ENCODE data around the gene RPS6KB2.
A peak's percentile ranks its signal among the peaks of the same experiment; 100 is the strongest.
"Not testable (repeated sequence)": the region's sequence is repeated elsewhere in the genome, so short reads cannot be mapped to it uniquely, and the experiment has no call there.

RPS6KB2 gene

DNA sequence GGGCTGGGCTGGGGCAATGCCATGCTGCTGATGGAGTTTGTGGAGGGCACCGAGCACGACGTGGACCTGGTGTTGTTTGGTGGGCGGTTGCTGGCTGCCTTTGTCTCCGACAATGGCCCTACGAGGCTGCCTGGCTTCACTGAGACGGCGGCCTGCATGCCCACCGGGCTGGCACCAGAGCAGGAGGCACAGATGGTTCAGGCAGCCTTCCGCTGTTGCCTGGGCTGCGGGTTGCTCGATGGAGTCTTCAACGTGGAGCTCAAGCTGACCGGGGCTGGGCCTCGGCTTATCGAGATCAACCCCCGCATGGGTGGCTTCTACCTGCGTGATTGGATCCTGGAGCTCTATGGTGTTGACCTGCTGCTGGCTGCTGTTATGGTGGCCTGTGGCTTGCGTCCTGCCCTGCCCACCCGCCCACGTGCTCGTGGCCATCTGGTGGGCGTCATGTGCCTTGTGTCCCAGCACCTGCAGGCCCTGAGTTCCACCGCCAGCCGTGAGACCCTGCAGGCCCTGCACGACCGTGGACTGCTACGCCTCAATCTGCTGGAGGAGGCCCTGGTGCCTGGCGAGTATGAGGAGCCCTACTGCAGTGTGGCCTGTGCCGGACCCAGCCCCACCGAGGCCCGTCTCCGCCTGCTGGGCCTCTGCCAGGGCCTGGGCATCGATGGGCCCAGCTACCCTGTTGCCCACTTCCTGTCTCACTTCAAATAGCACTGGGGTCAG, 4.2 kb upstream of the RPS6KB2 start:
- no peak for DNase-seq (ENCODE audit: low spot score)
- no peak overlapping the region for H3K4me3 ChIP-seq
- no peak overlapping the region for H3K27ac ChIP-seq
- TF ChIP-seq, protein P1, sequence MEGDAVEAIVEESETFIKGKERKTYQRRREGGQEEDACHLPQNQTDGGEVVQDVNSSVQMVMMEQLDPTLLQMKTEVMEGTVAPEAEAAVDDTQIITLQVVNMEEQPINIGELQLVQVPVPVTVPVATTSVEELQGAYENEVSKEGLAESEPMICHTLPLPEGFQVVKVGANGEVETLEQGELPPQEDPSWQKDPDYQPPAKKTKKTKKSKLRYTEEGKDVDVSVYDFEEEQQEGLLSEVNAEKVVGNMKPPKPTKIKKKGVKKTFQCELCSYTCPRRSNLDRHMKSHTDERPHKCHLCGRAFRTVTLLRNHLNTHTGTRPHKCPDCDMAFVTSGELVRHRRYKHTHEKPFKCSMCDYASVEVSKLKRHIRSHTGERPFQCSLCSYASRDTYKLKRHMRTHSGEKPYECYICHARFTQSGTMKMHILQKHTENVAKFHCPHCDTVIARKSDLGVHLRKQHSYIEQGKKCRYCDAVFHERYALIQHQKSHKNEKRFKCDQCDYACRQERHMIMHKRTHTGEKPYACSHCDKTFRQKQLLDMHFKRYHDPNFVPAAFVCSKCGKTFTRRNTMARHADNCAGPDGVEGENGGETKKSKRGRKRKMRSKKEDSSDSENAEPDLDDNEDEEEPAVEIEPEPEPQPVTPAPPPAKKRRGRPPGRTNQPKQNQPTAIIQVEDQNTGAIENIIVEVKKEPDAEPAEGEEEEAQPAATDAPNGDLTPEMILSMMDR (IDR thresholded peaks at IDR 0.05) = no peak

DNA sequence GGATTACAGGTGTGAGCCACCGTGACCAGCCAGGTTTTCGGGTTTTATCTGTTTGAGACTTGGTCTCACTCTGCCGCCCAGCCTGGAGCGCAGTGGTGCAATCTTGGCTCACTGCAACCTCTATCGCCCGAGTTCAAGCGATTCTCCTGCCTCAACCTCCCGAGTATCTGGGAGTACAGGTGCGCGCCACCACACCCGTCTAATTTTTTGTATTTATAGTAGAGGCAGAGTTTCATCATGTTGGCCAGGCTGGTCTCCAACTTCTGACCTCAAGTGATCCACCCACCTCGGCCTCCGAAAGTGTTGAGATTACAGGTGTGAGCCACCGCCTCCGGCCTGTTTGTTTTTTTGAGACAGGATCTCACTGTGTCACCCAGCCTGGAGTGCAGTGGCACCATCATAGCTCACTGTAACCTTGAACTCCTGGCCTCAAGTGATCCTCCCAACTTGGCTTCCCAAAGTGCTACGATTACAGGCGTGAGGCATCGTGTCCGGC, 882 bp upstream of the RPS6KB2 start:
- Histone ChIP-seq H3K27ac (peak overlapping the region; percentile 80 to 89), H3K4me3 (peak overlapping the region; percentile 74)
- DNase-seq (ENCODE audit: low spot score) = not testable (repeated sequence)

DNA sequence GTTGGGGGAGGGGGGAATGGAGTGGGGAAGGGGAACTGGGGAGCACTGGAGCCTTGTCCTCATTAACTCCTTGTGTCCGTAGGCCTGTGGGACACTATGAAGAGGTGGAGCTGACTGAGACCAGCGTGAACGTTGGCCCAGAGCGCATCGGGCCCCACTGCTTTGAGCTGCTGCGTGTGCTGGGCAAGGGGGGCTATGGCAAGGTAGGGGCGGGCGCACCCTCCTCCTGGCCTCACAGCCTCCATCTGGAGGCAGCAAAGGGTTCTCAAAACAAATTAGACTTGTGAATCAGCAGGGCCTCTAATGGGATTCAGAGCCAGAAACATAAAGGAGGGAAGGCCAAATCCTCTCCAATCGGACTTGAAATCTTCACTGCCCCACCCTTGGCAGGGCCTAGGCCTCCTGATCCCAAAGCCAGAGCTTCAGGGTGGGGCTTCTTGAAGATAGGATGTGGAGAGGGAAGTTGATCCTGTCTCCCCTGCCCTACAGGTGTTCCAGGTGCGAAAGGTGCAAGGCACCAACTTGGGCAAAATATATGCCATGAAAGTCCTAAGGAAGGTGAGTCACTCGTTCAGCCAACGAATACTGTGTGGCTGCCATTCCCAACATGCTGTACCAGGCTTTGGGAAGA, 859 bp downstream of the RPS6KB2 start:
- peak overlapping the region; percentile 80 to 89 for H3K27ac ChIP-seq
- TF ChIP-seq, protein P1 (IDR thresholded peaks at IDR 0.05) = no peak
- H3K4me3 ChIP-seq = peak overlapping the region; percentile 74
- no peak for DNase-seq (ENCODE audit: low spot score)

DNA sequence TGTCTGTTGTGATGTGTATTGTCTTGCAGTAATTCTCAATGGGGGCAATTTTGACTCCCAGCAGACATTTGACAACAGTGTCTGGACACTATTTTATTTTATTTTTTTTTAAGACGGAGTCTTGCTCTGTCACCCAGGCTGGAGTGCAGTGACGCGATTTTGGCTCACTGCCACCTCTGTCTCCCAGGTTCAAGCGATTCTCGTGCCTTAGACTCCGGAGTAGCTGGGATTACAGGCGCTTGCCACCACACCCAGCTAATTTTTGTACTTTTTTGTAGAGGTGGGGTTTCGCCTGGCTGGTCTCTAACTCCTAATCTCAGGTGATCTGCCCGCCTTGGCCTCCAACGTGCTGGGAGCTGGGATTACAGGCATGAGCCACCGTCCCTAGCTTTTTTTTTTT, 1.4 kb downstream of the RPS6KB2 start:
- TF ChIP-seq, protein P1 (IDR thresholded peaks at IDR 0.05) = no peak
- no peak overlapping the region for H3K27ac ChIP-seq
- DNase-seq (ENCODE audit: low spot score) = no peak
- H3K4me3 ChIP-seq = peak overlapping the region; percentile 74

DNA sequence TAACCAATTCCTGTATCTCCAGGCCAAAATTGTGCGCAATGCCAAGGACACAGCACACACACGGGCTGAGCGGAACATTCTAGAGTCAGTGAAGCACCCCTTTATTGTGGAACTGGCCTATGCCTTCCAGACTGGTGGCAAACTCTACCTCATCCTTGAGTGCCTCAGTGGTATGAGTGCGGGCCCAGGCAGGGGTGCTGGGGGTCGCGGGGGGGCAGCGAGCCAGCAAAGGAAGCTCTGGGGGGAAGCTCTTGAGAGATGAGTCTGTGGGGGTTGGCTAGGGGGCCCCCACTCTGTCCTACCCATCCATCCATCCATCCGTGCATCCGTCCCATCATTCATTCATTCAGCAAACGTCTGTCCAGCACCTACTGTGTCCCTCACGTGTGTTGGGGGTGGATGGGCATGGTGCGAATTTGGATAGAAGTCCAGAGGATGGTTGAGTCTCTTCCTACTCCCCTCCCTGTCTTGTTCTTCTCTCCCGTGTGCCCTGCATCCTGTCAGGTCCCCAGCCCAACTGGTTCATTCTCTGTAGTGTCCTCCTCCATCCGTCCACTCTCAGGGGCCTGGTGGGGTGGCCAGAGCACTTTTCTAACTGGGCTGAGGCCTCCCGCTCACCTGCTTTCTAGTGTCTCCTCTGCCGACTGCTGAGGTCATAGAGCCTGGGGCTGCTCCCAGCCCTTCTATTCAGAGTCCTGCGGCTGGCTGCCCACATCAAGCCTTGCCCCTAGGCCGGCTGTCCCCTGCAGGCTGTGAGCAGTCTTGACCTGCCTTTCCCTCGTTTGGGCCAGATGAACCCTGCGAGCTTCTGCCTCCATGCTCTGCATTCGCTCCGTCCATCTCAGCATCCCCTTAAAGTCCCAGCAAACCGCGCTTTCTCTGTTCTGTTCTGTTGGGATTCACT, 3.3 kb downstream of the RPS6KB2 start:
- Histone ChIP-seq H3K4me3 (no peak overlapping the region), H3K27ac (no peak overlapping the region)
- DNase-seq (ENCODE audit: low spot score) = no peak
- TF ChIP-seq, protein P1 (IDR thresholded peaks at IDR 0.05) = no peak

DNA sequence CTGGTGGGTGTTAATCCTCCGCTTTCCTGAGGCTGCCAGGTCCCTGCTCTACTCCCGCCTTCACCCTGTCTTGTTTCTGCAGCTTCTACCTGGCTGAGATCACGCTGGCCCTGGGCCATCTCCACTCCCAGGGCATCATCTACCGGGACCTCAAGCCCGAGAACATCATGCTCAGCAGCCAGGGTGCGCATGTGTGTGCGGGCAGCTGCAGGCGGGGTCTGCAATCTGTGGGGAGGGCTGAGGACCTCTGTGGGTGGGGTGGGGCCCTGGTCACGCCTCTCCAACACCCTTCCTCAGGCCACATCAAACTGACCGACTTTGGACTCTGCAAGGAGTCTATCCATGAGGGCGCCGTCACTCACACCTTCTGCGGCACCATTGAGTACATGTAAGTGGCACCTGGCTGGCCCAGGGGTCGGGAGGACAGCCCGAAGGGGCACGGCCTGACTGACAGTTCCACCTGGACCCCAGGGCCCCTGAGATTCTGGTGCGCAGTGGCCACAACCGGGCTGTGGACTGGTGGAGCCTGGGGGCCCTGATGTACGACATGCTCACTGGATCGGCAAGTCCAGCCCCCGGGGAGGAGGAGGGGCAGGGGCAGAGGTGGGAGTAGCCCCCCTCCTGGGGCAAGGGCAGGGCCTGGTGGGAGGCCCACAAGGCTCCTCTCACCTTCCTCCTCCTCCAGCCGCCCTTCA, 4.5 kb downstream of the RPS6KB2 start:
- H3K27ac ChIP-seq = no peak overlapping the region
- no peak for DNase-seq (ENCODE audit: low spot score)
- H3K4me3 ChIP-seq = no peak overlapping the region
- TF ChIP-seq, protein P1 (IDR thresholded peaks at IDR 0.05) = no peak

Measured in coronary artery (tissue), 2 donors.